ENCODE data around the gene RHNO1.

The RHNO1 gene

GRCh38 chr12:2900642-2901041 is 23.6 kb downstream of the RHNO1 start:
- Mint-ChIP-seq H3K36me3 (no peaks in the 10 kb centered on the region), H3K27ac (no peak overlapping the region), H3K27me3 (no peaks in the 10 kb centered on the region), H3K4me1 (no peaks in the 10 kb centered on the region), H3K4me3 (no peak overlapping the region), H3K9me3 (no peaks in the 10 kb centered on the region)
- CTCF ChIA-PET = interaction anchor here (0.6 kb wide), 1 partner anchor 106 kb away, joined by 4 read pairs; no protein-coding TSS in a partner anchor
- DNase-seq = no peak

- Mint-ChIP-seq H3K4me3 (no peak overlapping the region), H3K27me3 (no peaks in the 10 kb centered on the region), H3K9me3 (no peaks in the 10 kb centered on the region), H3K4me1 (no peaks in the 10 kb centered on the region), H3K36me3 (no peaks in the 10 kb centered on the region), H3K27ac (no peak overlapping the region)
- DNase-seq = no peak
- CTCF ChIA-PET = no interaction called here
Measured at GRCh38 chr12:2902272-2902880, 25.4 kb downstream of the RHNO1 start.

- no peaks in the 10 kb centered on the region for H3K36me3 Mint-ChIP-seq
- DNase-seq = no peak
- no peaks in the 10 kb centered on the region for H3K27me3 Mint-ChIP-seq
- no peaks in the 10 kb centered on the region for H3K9me3 Mint-ChIP-seq
- no peaks in the 10 kb centered on the region for H3K4me1 Mint-ChIP-seq
- H3K4me3 Mint-ChIP-seq = no peak overlapping the region
- CTCF ChIA-PET = no interaction called here
- H3K27ac Mint-ChIP-seq = no peak overlapping the region
Measured at GRCh38 chr12:2904260-2904659, 27.2 kb downstream of the RHNO1 start.

- H3K4me3 Mint-ChIP-seq = no peak overlapping the region
- no peaks in the 10 kb centered on the region for H3K36me3 Mint-ChIP-seq
- CTCF ChIA-PET = no interaction called here
- H3K4me1 Mint-ChIP-seq = no peaks in the 10 kb centered on the region
- H3K9me3 Mint-ChIP-seq = no peaks in the 10 kb centered on the region
- H3K27me3 Mint-ChIP-seq = no peaks in the 10 kb centered on the region
- no peak for DNase-seq
- no peak overlapping the region for H3K27ac Mint-ChIP-seq
Measured at GRCh38 chr12:2912216-2912575, 35.2 kb downstream of the RHNO1 start.

DNA sequence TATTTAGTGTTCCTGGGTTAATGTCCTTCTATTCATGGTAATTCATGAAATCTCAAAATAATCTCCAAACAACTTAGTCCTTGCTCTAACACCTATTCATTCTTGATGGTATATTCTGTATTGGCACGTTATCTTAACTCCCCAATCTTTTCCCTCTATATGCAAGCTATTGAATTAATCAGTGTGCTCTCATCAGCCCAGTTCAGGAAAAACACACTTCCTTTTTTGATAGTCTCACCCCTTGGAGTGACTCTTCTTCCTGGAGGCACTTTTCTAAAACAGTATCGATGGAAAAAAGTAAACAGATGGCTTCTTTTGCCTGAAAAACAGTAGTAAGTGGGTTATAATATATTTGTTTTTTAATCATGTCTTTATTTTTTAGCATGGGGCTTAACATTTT is 42.2 kb downstream of the RHNO1 start:
- H3K27ac Mint-ChIP-seq = no peak overlapping the region
- DNase-seq = no peak
- H3K4me1 Mint-ChIP-seq = no peaks in the 10 kb centered on the region
- no peaks in the 10 kb centered on the region for H3K27me3 Mint-ChIP-seq
- CTCF ChIA-PET = no interaction called here
- peaks cover 8% of the 10 kb centered on the region for H3K36me3 Mint-ChIP-seq
- no peaks in the 10 kb centered on the region for H3K9me3 Mint-ChIP-seq
- H3K4me3 Mint-ChIP-seq = no peak overlapping the region

DNA sequence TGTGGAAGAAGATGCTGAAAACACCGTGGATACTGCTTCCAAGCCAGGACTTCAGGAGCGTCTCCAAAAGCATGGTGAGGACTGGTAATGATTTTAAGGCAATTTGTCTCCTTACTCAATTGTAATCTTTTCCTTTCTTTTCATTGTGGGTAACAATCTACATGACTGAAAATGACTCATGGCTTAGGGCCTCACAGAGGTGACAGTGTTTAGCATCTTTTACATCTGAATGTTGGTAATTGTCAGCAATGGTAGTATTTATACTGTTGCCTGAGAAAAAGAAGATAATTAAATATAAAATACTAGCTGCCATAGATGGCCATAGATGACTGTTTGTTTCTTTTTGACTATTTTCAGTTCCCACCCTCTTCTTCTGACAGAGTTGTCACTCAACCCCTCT is 45.3 kb downstream of the RHNO1 start:
- CTCF ChIA-PET = no interaction called here

GRCh38 chr12:2923057-2923456 is 46.0 kb downstream of the RHNO1 start:
- no peaks in the 10 kb centered on the region for H3K4me1 Mint-ChIP-seq
- H3K27ac Mint-ChIP-seq = no peak overlapping the region
- no peaks in the 10 kb centered on the region for H3K27me3 Mint-ChIP-seq
- no peaks in the 10 kb centered on the region for H3K9me3 Mint-ChIP-seq
- no peak overlapping the region for H3K4me3 Mint-ChIP-seq
- DNase-seq = no peak
- CTCF ChIA-PET = no interaction called here
- peaks cover 10% of the 10 kb centered on the region for H3K36me3 Mint-ChIP-seq

More for the DNA sequence above, 45.3 kb downstream of the RHNO1 start:
- H3K36me3 Mint-ChIP-seq = peaks cover 10% of the 10 kb centered on the region
- H3K4me1 Mint-ChIP-seq = no peaks in the 10 kb centered on the region
- no peak for DNase-seq
- H3K9me3 Mint-ChIP-seq = no peaks in the 10 kb centered on the region
- no peak overlapping the region for H3K27ac Mint-ChIP-seq
- no peak overlapping the region for H3K4me3 Mint-ChIP-seq
- H3K27me3 Mint-ChIP-seq = no peaks in the 10 kb centered on the region

GRCh38 chr12:2924019-2924418 is 47.0 kb downstream of the RHNO1 start:
- Mint-ChIP-seq H3K27me3 (no peaks in the 10 kb centered on the region), H3K4me3 (no peak overlapping the region), H3K4me1 (no peaks in the 10 kb centered on the region), H3K9me3 (no peaks in the 10 kb centered on the region), H3K36me3 (peaks cover 10% of the 10 kb centered on the region), H3K27ac (no peak overlapping the region)
- DNase-seq = no peak
- CTCF ChIA-PET = interaction anchor here (0.6 to 0.7 kb wide), 2 partner anchors 20 to 24 kb away, joined by 3 to 4 read pairs; no protein-coding TSS in a partner anchor

DNA sequence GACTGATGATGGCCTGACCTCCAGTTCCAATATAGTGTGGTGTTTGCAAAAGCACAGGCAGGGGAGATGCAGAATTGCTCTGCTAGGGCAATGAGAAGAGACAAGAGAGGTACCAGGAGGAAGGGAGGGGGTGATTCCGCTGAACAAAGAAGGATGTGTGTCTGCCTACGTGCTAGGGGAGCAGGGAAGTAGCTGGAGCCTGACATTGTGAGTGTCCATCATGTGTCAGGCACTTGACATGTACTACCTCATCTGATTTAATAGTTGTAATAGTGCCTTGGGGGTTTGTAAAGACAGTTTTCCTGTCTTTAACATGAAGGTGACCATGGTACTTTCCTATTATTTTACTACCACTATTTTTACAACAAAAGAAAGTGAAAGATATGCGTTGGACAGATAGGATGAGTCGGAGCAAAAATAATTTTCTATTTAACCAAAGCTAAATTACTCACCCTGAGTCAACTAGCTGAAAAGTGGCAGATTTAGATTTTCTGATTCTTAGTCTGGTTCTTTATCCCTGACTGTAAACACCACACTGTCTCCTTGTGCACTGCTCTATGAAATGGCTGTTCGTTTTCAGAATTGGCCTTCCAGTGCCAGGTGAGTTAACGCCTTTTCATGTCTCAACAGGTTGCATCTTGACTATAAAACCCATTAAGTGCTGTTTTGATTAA is 48.4 kb downstream of the RHNO1 start:
- CTCF ChIA-PET = interaction anchor here (0.6 kb wide), 1 partner anchor 133 kb away, joined by 4 read pairs; no protein-coding TSS in a partner anchor
- Mint-ChIP-seq H3K27ac (no peak overlapping the region), H3K4me1 (no peaks in the 10 kb centered on the region), H3K9me3 (no peaks in the 10 kb centered on the region), H3K4me3 (no peak overlapping the region), H3K36me3 (peaks cover 12% of the 10 kb centered on the region), H3K27me3 (no peaks in the 10 kb centered on the region)
- no peak for DNase-seq

DNA sequence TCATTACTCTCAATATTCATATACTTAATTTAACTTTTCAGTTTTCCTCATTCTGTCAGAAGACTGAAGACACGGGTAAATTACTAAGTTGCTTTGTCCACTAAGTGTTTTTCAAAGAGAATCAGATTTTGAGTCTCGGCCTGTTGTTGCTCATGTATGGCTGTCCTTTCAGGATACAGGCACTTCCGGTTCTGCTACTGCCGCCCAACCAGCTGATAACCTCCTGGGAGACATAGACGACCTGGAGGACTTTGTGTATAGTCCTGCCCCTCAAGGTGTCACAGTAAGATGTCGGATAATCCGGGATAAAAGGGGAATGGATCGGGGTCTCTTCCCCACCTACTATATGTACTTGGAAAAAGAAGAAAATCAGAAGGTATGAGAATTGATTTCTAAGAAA is 53.8 kb downstream of the RHNO1 start:
- Mint-ChIP-seq H3K27ac (no peak overlapping the region), H3K9me3 (no peaks in the 10 kb centered on the region), H3K36me3 (peaks cover 8% of the 10 kb centered on the region), H3K4me1 (no peaks in the 10 kb centered on the region), H3K27me3 (no peaks in the 10 kb centered on the region), H3K4me3 (no peak overlapping the region)
- CTCF ChIA-PET = no interaction called here
- no peak for DNase-seq

DNA sequence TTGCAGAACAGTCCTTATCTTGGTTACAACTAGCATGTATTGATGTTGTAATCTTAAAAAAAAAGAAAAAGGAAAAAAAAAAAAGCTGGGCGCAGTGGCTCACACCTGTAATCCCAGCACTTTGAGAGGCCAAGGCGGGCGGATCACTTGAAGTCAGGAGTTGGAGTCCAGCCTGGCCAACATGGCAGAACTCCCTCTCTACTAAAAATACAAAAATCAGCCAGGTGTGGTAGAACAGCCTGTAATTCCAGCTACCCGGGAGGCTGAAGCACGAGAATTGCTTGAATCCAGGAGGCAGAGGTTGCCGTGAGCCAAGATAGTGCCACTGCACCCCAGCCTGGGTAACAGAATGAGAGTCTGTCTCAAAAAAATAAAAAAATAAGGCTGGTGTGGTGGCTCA is 56.6 kb downstream of the RHNO1 start:
- CTCF ChIA-PET = no interaction called here
- H3K4me3 Mint-ChIP-seq = no peak overlapping the region
- no peak overlapping the region for H3K27ac Mint-ChIP-seq
- H3K9me3 Mint-ChIP-seq = no peaks in the 10 kb centered on the region
- no peaks in the 10 kb centered on the region for H3K4me1 Mint-ChIP-seq
- H3K27me3 Mint-ChIP-seq = no peaks in the 10 kb centered on the region
- peaks cover 6% of the 10 kb centered on the region for H3K36me3 Mint-ChIP-seq
- DNase-seq = no peak

GRCh38 chr12:2934371-2934770 is 57.3 kb downstream of the RHNO1 start:
- CTCF ChIA-PET = interaction anchor here (1.2 kb wide), 1 partner anchor 10 kb away, joined by 3 read pairs; no protein-coding TSS in a partner anchor
- Mint-ChIP-seq H3K36me3 (peaks cover 6% of the 10 kb centered on the region), H3K9me3 (no peaks in the 10 kb centered on the region), H3K4me3 (no peak overlapping the region), H3K27me3 (no peaks in the 10 kb centered on the region), H3K27ac (no peak overlapping the region), H3K4me1 (no peaks in the 10 kb centered on the region)
- no peak for DNase-seq

- Mint-ChIP-seq H3K9me3 (no peaks in the 10 kb centered on the region), H3K4me1 (no peaks in the 10 kb centered on the region), H3K4me3 (no peak overlapping the region), H3K36me3 (no peaks in the 10 kb centered on the region), H3K27me3 (no peaks in the 10 kb centered on the region), H3K27ac (no peak overlapping the region)
- DNase-seq = no peak
- CTCF ChIA-PET = interaction anchor here (1.2 kb wide), 1 partner anchor 8 kb away, joined by 3 read pairs; no protein-coding TSS in a partner anchor
Measured at GRCh38 chr12:2936301-2936700, 59.3 kb downstream of the RHNO1 start.

DNA sequence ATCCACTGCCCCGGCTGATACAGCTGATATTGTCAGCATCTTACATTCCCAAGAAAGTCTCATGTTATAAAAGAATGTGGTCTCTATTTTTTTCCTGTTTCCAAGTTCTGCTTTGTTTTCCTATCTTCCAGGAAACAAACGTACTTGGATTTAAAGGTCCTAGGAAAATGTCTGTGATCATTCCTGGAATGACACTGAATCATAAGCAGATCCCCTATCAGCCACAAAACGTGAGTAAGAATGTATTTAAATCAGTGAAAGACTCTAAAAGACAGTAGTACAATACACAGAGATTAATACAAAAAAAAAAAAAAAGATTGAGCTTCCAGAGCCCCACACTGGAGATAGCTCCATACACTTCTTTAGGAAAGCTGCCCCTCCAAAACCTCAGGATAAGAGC is 60.5 kb downstream of the RHNO1 start:
- no peaks in the 10 kb centered on the region for H3K36me3 Mint-ChIP-seq
- H3K4me1 Mint-ChIP-seq = no peaks in the 10 kb centered on the region
- no peak for DNase-seq
- H3K27me3 Mint-ChIP-seq = no peaks in the 10 kb centered on the region
- no peaks in the 10 kb centered on the region for H3K9me3 Mint-ChIP-seq
- CTCF ChIA-PET = no interaction called here
- no peak overlapping the region for H3K4me3 Mint-ChIP-seq
- H3K27ac Mint-ChIP-seq = no peak overlapping the region

Measured in activated naive CD4-positive, alpha-beta T cell treated with anti-CD3 and anti-CD28 coated beads, Interleukin-2, amount 10 ng/mL, durations not matched to agents 7 days and 5 days (primary cell).